Breast epithelium (tissue), 3 donors: ENCODE results near the gene DOC2B.

Source experiments
- CTCF ChIP-seq, 3 donors: fragments of 450-650 bp; IDR thresholded peaks; one replicate each; pipeline ENCODE4 v1.5.1; 2016 to 2017; ENCODE audit warnings: antibody characterized with exemption in 3 of 3, mild to moderate bottlenecking in 3 of 3, moderate library complexity in 3 of 3
- POLR2A ChIP-seq: fragments of 450-650 bp; IDR thresholded peaks from one replicate; pipeline ENCODE4 v1.6.1; 2016; ENCODE audit warnings: antibody characterized with exemption, mild to moderate bottlenecking, moderate library complexity

GRCh38 chr17:226108-227077, 44.9 kb upstream of the DOC2B start:
- TF ChIP-seq CTCF (IDR thresholded peaks at IDR 0.05) (no peak), POLR2A (no peak)
